Ascending aorta (tissue), 2 donors: ENCODE data around the gene HEMGN. TPM values are rescaled to one million over a fixed set of nuclear protein-coding genes. Genes with fewer than 3 reads are reported as not detected.

Experiments
- DNase-seq, 2 donors: peaks; one replicate each; pipeline ENCODE4 v3.0.0-alpha.2; 2019; ENCODE audit warnings: low spot score in 2 of 2
- H3K27ac ChIP-seq, 2 donors: fragments of 200-600 bp; sonication (generic); one replicate each; pipeline ENCODE4 v1.5.1; 2016 to 2017; ENCODE audit warnings: mild to moderate bottlenecking in 1 of 2
- H3K27me3 ChIP-seq: fragments of 200-600 bp; sonication (generic); one replicate; pipeline ENCODE4 v1.5.1; 2017
- H3K36me3 ChIP-seq, 2 donors: fragments of 200-600 bp; sonication (generic); one replicate each; pipeline ENCODE4 v1.5.1; 2016
- H3K4me1 ChIP-seq, 2 donors: fragments of 200-600 bp; sonication (generic); one replicate each; pipeline ENCODE4 v1.5.1; 2016 to 2017; ENCODE audit warnings: mild to moderate bottlenecking in 1 of 2
- H3K4me3 ChIP-seq, 2 donors: fragments of 200-600 bp; sonication (generic); one replicate each; pipeline ENCODE4 v1.5.1; 2016 to 2017; ENCODE audit warnings: mild to moderate bottlenecking in 1 of 2
- H3K9me3 ChIP-seq, 2 donors: fragments of 200-600 bp; sonication (generic); one replicate each; pipeline ENCODE4 v1.5.1; 2016
- CTCF ChIP-seq, 3 experiments: fragments of 200-600 bp in 2 of 3; fragments of 450-650 bp in 1 of 3; sonication (generic) in 2 of 3; IDR thresholded peaks; one replicate each; pipeline ENCODE4 v1.5.1; 2016 to 2019; ENCODE audit warnings: antibody characterized with exemption in 3 of 3, mild to moderate bottlenecking in 1 of 3, moderate library complexity in 1 of 3
- intact Hi-C: fragments of 100-400 bp; cut with DNase I; formaldehyde crosslinking; loops from one replicate; pipeline ENCODE4 v1.15.1; 2023
- total RNA-seq: library from RNA; depleted of rRNA; stranded (reverse); fragments of >200 nt; gene quantifications from one replicate; pipeline ENCODE4 v1.1.0, GENCODE V29; 2016

HEMGN gene
- total RNA-seq, 1 donor from 2014 or later = not detected

GRCh38 chr9:97923529-97924108, 14.4 kb downstream of the HEMGN start:
- peak; percentile 21 to 90 for DNase-seq
- TF ChIP-seq CTCF (IDR thresholded peaks at IDR 0.05) = peak; percentile 63 to 76 (median 70)
- Histone ChIP-seq H3K36me3 (no peaks in the 10 kb centered on the region), H3K9me3 (no peaks in the 10 kb centered on the region), H3K27ac (peak overlapping the region in 1 of 2 donors; percentile 94), H3K4me1 (peaks cover 3 to 19% of the 10 kb centered on the region in 2 donors), H3K4me3 (peak overlapping the region; percentile 4 to 64), H3K27me3 (no peaks in the 10 kb centered on the region)
- intact Hi-C loops = loop anchor here (1.0 to 5.0 kb wide), 10 partner anchors 111 to 1899 kb away; partner anchors contain the start of genes CORO2A, NANS, NR4A3 and TDRD7

GRCh38 chr9:97921959-97922724, 15.8 kb downstream of the HEMGN start, which contains the start of gene TRMO:
Gene TRMO, minus strand, starts transcription at chr9:97922500. Its CDS starts 7 bp downstream, at chr9:97922493.
- H3K27ac ChIP-seq = peak within 1 kb of the TSS; percentile 92 to 94
- DNase-seq = peak; percentile 93 to 99
- peak within 1 kb of the TSS; percentile 58 to 64 for H3K4me3 ChIP-seq
- TF ChIP-seq CTCF (IDR thresholded peaks at IDR 0.05) = peak; percentile 29 to 62 (median 30)
- peaks cover 3 to 19% of the 10 kb centered on the region in 2 donors for H3K4me1 ChIP-seq
- intact Hi-C loops = loop anchor here (1.0 to 5.0 kb wide), 9 partner anchors 62 to 1900 kb away; partner anchors contain the start of genes CORO2A, NANS, NR4A3 and TDRD7
- no peaks in the 10 kb centered on the region for H3K9me3 ChIP-seq
- H3K36me3 ChIP-seq = no peaks in the 10 kb centered on the region
- H3K27me3 ChIP-seq = no peaks in the 10 kb centered on the region

- peaks cover 3 to 19% of the 10 kb centered on the region in 2 donors for H3K4me1 ChIP-seq
- no peaks in the 10 kb centered on the region for H3K9me3 ChIP-seq
- no peak for TF ChIP-seq CTCF (IDR thresholded peaks at IDR 0.05)
- no peak overlapping the region for H3K4me3 ChIP-seq
- no peak overlapping the region for H3K27ac ChIP-seq
- peaks cover 5 to 14% of the 10 kb centered on the region in 2 donors for H3K36me3 ChIP-seq
- no peaks in the 10 kb centered on the region for H3K27me3 ChIP-seq
- no peak for DNase-seq
- intact Hi-C loops = no loop called here
These were observed 18.7 kb downstream of the HEMGN start for GRCh38 chr9:97919217-97919813.

GRCh38 chr9:97918611-97919010, 19.4 kb downstream of the HEMGN start:
- Histone ChIP-seq H3K4me1 (peaks cover 3 to 19% of the 10 kb centered on the region in 2 donors), H3K9me3 (no peaks in the 10 kb centered on the region), H3K4me3 (no peak overlapping the region), H3K36me3 (peaks cover 5 to 14% of the 10 kb centered on the region in 2 donors), H3K27ac (no peak overlapping the region), H3K27me3 (no peaks in the 10 kb centered on the region)
- TF ChIP-seq CTCF (IDR thresholded peaks at IDR 0.05) = no peak
- intact Hi-C loops = no loop called here
- no peak for DNase-seq

- Histone ChIP-seq H3K27ac (no peak overlapping the region), H3K36me3 (peaks cover 15 to 64% of the 10 kb centered on the region in 2 donors), H3K4me3 (no peak overlapping the region), H3K27me3 (no peaks in the 10 kb centered on the region), H3K9me3 (no peaks in the 10 kb centered on the region), H3K4me1 (no peaks in the 10 kb centered on the region)
- DNase-seq = no peak
- no peak for TF ChIP-seq CTCF (IDR thresholded peaks at IDR 0.05)
- intact Hi-C loops = no loop called here
These were observed 26.0 kb downstream of the HEMGN start for GRCh38 chr9:97911970-97912369.
